ENCODE measurements around the gene DMTF1.
"Not testable (repeated sequence)": the region's sequence is repeated elsewhere in the genome, so short reads cannot be mapped to it uniquely, and the experiment has no call there.

DMTF1 gene

DNA sequence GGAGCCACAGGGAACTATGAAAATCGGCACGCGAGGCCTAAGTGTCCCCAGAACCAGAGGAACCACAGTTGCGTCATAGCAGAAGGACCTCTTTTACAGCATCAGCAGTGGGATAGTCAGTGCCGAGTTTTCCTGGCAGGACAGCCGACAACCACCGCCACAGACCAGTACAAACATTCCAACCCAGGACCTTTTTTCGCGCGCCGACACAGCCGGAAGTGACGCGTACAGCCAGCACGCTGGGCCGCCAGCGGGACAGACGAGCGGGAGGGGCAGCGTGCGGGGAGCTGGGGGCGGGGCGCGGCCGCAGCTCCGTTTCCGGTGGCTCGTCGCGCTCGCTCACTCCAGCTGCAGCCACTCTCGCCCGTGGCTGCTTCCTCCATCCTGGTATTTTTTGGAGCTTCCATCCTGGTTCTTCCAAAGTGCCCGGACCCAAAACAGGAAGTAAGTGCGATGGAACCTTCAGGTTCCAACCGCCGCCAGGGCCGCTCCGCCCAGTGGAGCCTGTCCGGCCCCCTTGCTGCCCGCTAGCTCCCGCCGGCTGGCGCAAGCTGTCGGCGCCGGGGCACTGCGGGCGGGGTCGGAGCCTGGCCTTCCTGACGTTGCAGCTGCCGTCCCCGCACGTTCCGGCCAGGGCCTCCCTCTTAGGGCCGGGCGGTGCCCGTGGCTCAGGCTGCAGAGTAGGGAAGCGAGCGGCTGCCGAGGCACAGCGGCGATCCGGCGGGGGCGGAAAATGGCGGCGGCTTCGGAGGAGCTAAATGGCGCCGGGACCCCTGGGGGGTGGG is at the start of gene DMTF1:
TSS of gene DMTF1 (plus strand) at position 342 of the 785 bp plus-strand sequence. CDS start 12,489 bp downstream, outside the sequence.
- peak; percentile 97 for DNase-seq (ENCODE audit: low spot score)

DNA sequence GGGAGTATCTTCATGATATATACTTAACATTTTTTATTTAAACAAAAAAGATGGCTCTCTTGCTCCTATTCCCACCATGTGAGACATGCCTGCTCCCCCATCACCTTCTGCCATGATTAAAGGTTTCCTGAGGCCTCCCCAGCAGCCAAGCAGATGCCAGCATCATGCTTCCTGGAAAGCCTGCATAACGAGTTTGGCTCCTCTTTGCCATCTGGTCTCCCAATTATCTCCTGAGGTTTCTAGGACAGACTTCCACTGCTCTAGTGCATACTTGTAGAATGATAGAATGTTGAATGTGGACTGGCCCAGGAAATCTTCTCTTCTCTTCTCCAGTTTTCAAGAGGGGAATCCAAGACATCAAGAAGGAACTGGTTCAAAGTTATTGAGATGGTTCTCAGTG is 46.9 kb upstream of the DMTF1 start:
- no peak for DNase-seq (ENCODE audit: low spot score)

- DNase-seq (ENCODE audit: low spot score), result no peak
Measured at GRCh38 chr7:87106974-87107612, 45.2 kb upstream of the DMTF1 start.

DNA sequence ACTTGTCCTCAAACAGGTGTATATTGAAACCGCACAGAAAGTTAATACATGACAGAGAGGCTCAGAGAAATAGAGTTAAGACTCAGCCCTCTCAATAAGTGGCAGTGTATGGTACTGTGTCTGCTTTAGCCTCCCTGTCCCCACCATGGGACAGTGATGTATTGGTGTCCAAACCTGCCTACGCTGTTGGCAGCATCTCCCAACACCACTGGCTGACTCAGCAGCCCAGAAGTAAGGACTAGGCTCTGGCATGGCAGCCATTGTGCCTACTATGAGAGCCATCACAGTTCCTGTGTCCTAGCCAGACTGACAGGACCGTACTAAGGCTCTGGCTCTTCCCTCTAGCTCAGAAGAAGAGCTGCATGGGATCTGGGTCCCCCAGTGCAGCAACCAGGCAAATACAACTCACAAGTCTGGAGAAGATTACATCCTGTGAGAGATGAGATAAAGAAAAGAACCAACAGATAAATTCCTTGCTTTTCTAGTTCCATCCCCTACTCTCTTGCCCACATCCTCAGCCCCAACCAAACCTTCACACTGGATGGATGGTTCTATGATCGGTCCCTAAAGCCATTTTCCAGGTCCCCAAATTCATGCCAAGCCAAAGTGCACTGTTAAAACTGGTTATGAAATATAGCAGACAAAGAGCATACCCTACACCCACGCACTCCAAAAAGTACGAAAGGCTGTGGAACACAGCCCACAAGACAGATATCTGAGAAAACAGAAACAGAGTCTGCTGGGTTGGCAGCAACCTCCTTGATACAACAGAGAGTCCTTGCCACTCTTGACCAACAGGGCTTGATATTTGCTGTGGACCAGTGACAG is 44.1 kb upstream of the DMTF1 start:
- no peak for DNase-seq (ENCODE audit: low spot score)

DNA sequence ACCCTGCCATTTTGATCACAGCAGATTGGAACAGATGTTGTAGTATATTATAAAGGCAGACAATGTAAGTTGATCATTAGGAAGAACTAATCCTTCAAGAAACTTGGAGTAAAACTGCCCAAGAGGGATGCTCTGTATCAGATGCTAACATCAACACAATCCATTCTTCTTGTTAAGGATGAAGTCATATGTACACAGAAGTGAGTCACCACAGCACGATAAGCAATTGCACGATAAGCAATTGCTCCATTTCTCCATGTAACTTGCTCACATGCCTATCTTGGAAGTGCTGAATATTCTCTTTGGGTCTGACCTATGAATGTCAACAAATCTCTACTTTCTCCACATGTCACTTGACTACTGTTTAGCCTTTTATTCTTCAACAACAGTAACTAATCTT is 41.5 kb upstream of the DMTF1 start:
- DNase-seq (ENCODE audit: low spot score), result peak; percentile 25

DNA sequence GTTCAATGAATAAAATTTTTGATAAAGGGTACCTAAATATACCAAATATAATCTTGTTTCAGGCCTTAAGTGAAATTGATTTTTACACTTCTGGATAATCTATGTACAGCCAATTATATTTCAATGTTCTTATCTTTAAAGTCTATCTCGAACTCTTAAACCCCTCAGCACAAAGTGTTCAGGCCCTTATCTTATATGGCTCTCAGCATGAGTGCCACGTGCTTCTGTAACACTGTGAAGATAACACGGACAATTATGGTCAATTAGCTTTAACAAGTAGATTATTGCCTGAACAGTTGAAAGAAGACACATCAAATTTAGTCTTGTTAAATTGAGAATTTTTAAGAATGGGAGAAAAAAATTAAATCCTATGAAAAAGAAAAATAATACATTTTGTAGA is 40.4 kb upstream of the DMTF1 start:
- DNase-seq (ENCODE audit: low spot score), result no peak

GRCh38 chr7:87113077-87113476 is 39.2 kb upstream of the DMTF1 start:
- DNase-seq (ENCODE audit: low spot score), result no peak

GRCh38 chr7:87113904-87114303 is 38.3 kb upstream of the DMTF1 start:
- not testable (repeated sequence) for DNase-seq (ENCODE audit: low spot score)

DNA sequence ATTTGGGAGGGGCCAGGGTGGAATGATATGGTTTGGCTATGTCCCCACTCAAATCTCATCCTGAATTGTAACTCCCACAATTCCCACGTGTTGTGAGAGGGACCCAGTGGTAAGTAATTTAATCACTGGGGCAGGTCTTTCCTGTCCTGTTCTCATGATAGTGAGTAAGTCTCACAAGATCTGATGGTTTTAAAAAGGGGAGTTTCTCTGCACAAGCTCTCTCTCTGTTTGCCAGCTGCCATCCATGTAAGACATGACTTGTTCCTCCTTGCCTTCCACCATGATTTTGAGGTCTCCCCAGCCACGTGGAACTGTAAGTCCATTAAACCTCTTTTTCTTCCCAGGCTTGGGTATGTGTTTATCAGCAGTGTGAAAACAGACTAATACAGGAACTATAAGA is 36.5 kb upstream of the DMTF1 start:
- DNase-seq (ENCODE audit: low spot score), result not testable (repeated sequence)

GRCh38 chr7:87116315-87116714 is 35.9 kb upstream of the DMTF1 start:
- DNase-seq (ENCODE audit: low spot score), result no peak

DNA sequence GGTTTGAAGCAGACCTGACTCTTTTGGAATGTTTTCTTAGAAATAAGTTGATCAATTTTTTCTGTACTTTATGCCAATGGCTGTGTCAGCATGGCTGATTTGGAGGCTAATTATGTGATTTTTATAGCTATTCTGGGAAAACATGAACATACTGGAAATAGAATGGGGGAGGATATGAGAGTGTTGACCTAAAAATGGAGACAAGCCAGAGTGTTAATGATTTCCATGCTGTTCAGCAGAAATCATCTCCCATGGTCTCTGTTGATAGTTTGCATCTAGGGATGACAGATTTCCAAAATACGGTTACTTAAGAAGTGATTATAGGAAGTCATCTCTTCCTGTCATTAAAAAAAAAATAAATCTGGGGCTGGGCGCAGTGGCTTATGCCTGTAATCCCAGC is 32.7 kb upstream of the DMTF1 start:
- DNase-seq (ENCODE audit: low spot score), result no peak

DNA sequence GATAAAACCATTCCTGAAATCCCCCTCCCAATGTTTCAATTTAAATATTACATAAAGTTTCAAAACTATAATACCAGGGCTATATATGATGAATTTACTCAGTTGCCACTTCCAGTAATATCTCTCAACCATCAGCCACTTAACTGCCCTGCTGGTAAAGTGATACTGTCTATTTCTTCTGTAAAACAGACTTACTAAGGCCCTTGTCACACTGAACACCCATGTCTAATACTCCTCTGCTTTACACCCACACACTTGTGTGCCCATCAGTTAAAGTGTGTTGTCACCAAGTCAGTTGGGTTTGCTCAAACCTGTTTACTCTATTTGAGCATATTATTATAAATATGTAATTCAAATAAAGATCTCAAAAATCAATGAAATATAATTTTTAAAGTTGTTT is 29.1 kb upstream of the DMTF1 start:
- no peak for DNase-seq (ENCODE audit: low spot score)

GRCh38 chr7:87127019-87127418 is 25.2 kb upstream of the DMTF1 start:
- DNase-seq (ENCODE audit: low spot score), result no peak

DNA sequence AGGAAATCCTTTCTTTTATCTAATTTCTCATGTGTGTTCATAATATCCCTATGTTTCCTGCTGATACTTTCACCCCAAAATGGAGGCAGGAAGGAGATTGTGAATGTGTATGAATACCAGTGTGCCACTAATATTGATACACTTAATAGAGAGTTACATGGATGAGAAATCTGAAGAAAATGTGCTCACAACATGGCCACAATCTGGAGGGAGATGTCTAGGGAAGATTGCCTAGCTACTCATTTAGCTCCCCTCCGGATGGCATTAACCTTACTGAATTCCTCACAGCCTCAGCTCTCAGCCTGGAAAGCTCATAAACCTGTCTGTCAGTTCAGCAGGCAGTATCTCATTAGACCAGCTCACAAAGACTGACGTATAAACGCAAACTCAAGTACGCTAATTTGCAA is 23.4 kb upstream of the DMTF1 start:
- DNase-seq (ENCODE audit: low spot score), result no peak

GRCh38 chr7:87129332-87129731 is 22.9 kb upstream of the DMTF1 start:
- DNase-seq (ENCODE audit: low spot score), result no peak

GRCh38 chr7:87129848-87130247 is 22.4 kb upstream of the DMTF1 start:
- DNase-seq (ENCODE audit: low spot score), result no peak

DNA sequence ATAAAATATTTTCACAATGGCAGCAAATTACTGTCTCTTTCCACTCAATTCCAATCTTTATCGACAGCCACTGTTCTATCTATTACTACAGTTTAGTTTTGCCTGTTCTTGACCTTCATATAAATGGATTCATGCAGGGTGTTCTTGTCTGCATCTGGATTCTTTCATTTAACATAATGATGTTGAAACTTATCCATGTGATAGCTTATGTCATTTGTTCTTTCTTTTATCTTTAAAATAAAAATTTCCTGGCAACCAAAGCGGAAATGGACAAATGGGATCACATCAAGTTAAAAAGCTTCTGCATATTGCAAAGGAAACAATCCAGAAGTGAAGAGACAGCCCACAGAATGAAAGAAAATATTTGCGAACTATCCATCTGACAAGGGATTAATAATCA is 20.5 kb upstream of the DMTF1 start:
- DNase-seq (ENCODE audit: low spot score), result no peak

GRCh38 chr7:87137271-87137670 is 15.0 kb upstream of the DMTF1 start:
- no peak for DNase-seq (ENCODE audit: low spot score)

DNA sequence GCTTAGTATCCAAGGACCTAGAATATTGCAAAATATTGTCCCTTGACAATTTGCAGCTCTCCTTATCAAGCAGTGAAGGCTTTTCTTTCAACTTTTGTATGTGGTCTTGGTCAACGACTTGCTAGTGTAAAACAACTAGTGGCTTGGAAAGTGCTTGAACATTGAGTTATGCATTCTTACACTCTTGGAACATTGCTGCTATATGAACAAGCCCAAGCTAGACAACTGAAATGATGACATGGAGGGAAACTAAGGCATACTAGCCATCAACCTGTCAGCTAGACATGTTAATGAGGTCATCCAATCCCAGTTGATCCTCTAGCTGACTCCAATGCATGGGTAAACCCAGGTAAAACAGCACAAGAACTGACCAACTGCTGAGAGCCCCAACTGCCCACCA is 12.7 kb upstream of the DMTF1 start:
- no peak for DNase-seq (ENCODE audit: low spot score)

DNA sequence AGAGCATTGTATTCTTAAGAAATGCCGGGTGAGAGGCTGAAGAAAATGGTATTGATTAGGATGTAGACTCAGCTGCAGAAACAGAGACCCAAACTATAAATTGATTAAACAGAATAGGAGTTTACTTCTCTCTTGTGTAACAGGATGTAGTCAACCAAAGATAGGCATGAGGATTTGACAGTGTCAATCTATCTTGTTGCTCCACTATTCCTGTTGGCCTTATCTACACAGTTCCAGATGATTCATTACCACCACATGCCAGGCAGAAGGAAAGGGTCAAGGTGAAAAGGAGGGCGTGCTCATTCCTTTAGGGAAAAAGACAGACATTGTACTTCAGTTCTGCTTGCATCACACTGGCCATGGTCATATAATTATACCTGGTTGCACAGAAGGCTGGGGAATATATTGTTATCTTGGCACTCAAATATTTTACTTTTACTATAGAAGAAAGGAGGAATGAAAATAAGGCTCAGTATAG is 11.9 kb upstream of the DMTF1 start:
- no peak for DNase-seq (ENCODE audit: low spot score)

GRCh38 chr7:87144173-87144657 is 8.0 kb upstream of the DMTF1 start:
- DNase-seq (ENCODE audit: low spot score), result no peak

DNA sequence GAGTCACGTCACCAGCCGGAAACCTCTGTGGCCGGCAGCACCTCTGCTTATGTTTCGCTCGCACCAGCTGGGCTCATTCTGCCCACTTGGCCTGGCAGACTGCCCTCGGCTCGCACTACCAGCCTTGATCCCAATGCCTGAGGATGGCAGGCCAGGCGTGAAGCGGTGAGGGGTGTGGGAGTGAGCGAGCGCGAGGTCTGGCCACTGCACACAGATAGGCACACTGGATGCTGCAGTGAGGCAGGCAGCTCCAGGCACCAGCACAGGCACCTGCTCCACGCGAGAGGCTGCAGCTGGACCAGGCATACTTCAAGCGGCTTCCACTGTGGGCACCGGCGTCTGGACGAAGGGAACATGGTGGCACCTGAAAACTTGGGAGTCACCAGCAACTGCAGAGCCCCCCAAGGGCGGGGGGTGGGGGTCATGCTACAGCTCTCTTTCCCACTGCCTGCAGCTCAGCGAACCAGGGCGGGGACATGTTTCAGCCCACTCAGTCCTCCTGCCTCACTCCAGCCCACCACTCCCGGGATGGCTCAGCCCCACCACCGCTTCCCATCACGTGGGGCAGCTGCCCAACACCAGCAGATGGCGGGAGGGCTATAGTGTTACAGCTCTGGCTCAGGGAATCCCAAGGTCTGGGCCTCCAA is 5.4 kb upstream of the DMTF1 start:
- no peak for DNase-seq (ENCODE audit: low spot score)

Measured in AG20443 (cell line).